MCF 10A (cell line): ENCODE results near the gene PHF21B. TPM values are rescaled to one million over a fixed set of nuclear protein-coding genes. Genes with fewer than 3 reads are reported as not detected.

Experiments used
- BruUV-seq: library from RNA; stranded (reverse); fragments of 400-500 nt; replicated peaks from 2 replicates; lab custom pipeline; 2021; lab: Mats Ljungman, UMichigan
- CTCF ChIA-PET: fragments of 300-600 bp; sonication (Branson Sonifier 250); formaldehyde crosslinking; extraction: SDS; loops from one replicate; lab custom pipeline; 2021; ENCODE audit warnings: antibody characterized with exemption, inconsistent platforms; lab: Yijun Ruan, JAX
- POLR2A ChIA-PET: fragments of 300-600, 350-650 bp; sonication (Branson Sonifier 250); formaldehyde crosslinking; extraction: SDS; loops from one replicate; lab custom pipeline; 2020; ENCODE audit warnings: antibody characterized with exemption, inconsistent platforms; lab: Yijun Ruan, JAX
- DNase-seq: peaks from one replicate; pipeline ENCODE4 v3.0.0-alpha.2; 2018; ENCODE audit not compliant: unreplicated experiment
- H3K27ac Mint-ChIP-seq: one replicate; pipeline ENCODE4 v1.8.0; 2022; ENCODE audit warnings: mild to moderate bottlenecking, low read depth, mixed read lengths; ENCODE audit not compliant: unreplicated experiment
- H3K27me3 Mint-ChIP-seq: one replicate; pipeline ENCODE4 v1.8.0; 2022; ENCODE audit warnings: mixed read lengths; ENCODE audit not compliant: insufficient read depth, unreplicated experiment
- H3K36me3 Mint-ChIP-seq: one replicate; pipeline ENCODE4 v1.8.0; 2022; ENCODE audit warnings: mild to moderate bottlenecking, moderate library complexity, mixed read lengths; ENCODE audit not compliant: insufficient read depth, unreplicated experiment
- H3K4me1 Mint-ChIP-seq: one replicate; pipeline ENCODE4 v1.8.0; 2022; ENCODE audit warnings: mixed read lengths; ENCODE audit not compliant: insufficient read depth, unreplicated experiment
- H3K4me3 Mint-ChIP-seq: one replicate; pipeline ENCODE4 v1.8.0; 2022; ENCODE audit warnings: mild to moderate bottlenecking, moderate library complexity, mixed read lengths; ENCODE audit not compliant: unreplicated experiment
- H3K9me3 Mint-ChIP-seq: one replicate; pipeline ENCODE4 v1.8.0; 2022; ENCODE audit warnings: mixed read lengths; ENCODE audit not compliant: unreplicated experiment
- intact Hi-C: fragments of 100-400 bp; cut with micrococcal nuclease; formaldehyde crosslinking; loops from 2 replicates; pipeline ENCODE4 v1.14.1; 2022
- total RNA-seq: library from RNA; stranded (reverse); gene quantifications from 2 replicates; pipeline ENCODE4 v1.2.3, GENCODE V29; 2022
- TF ChIP-seq, protein P1 (sequence below): fragments of 200-600 bp; IDR thresholded peaks from one replicate; pipeline ENCODE4 v1.8.0; 2022; ENCODE audit warnings: antibody characterized with exemption, mild to moderate bottlenecking; ENCODE audit not compliant: unreplicated experiment

Gene PHF21B
- total RNA-seq, 1 experiment from 2014 or later = 0.75 TPM

DNA sequence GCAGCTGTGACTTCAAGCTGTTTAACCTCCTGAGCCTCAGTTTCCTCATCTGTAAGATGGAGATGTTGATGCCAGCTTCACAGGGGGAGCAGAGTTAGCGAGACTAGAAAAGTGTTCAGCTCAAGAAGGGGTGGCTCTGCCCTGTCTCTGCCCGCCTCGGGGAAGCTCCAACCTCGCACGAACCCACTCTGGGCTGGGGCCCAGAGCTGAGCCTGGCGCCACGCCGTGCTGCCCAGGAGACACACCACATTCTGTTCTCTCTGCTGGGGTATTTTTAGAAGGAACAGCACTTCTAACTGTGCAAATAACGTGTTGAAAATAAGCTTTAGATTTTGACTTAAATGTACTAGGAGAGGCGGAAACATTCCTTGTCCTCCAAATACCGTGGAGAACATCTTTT lies 74.1 kb downstream of the PHF21B start:
- no peaks in the 10 kb centered on the region for H3K36me3 Mint-ChIP-seq
- H3K4me3 Mint-ChIP-seq = no peak overlapping the region
- no TSS peak for BruUV-seq
- POLR2A ChIA-PET = no interaction called here
- H3K9me3 Mint-ChIP-seq = no peaks in the 10 kb centered on the region
- peaks cover 30% of the 10 kb centered on the region for H3K27me3 Mint-ChIP-seq
- CTCF ChIA-PET = interaction anchor here (0.5 kb wide), 1 partner anchor 114 kb away, joined by 3 read pairs; no protein-coding TSS in a partner anchor
- H3K27ac Mint-ChIP-seq = no peak overlapping the region
- intact Hi-C loops = no loop called here
- TF ChIP-seq, protein P1, sequence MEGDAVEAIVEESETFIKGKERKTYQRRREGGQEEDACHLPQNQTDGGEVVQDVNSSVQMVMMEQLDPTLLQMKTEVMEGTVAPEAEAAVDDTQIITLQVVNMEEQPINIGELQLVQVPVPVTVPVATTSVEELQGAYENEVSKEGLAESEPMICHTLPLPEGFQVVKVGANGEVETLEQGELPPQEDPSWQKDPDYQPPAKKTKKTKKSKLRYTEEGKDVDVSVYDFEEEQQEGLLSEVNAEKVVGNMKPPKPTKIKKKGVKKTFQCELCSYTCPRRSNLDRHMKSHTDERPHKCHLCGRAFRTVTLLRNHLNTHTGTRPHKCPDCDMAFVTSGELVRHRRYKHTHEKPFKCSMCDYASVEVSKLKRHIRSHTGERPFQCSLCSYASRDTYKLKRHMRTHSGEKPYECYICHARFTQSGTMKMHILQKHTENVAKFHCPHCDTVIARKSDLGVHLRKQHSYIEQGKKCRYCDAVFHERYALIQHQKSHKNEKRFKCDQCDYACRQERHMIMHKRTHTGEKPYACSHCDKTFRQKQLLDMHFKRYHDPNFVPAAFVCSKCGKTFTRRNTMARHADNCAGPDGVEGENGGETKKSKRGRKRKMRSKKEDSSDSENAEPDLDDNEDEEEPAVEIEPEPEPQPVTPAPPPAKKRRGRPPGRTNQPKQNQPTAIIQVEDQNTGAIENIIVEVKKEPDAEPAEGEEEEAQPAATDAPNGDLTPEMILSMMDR = no peak
- H3K4me1 Mint-ChIP-seq = peaks cover 10% of the 10 kb centered on the region
- DNase-seq = no peak

DNA sequence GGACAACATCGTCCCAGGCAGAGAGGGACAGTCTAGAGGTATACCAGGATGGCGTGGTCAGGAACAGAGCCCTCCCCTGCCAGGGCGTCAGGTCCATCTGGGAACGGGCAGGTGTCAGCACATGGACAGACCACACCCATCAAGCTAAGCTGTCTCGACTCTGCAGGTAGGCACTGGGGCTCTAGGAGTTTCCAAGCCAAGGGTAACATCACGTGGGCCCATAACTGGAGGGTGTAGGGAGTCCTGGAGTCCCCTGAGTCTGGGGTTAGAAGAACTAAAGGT lies 75.4 kb downstream of the PHF21B start:
- POLR2A ChIA-PET = no interaction called here

DNA sequence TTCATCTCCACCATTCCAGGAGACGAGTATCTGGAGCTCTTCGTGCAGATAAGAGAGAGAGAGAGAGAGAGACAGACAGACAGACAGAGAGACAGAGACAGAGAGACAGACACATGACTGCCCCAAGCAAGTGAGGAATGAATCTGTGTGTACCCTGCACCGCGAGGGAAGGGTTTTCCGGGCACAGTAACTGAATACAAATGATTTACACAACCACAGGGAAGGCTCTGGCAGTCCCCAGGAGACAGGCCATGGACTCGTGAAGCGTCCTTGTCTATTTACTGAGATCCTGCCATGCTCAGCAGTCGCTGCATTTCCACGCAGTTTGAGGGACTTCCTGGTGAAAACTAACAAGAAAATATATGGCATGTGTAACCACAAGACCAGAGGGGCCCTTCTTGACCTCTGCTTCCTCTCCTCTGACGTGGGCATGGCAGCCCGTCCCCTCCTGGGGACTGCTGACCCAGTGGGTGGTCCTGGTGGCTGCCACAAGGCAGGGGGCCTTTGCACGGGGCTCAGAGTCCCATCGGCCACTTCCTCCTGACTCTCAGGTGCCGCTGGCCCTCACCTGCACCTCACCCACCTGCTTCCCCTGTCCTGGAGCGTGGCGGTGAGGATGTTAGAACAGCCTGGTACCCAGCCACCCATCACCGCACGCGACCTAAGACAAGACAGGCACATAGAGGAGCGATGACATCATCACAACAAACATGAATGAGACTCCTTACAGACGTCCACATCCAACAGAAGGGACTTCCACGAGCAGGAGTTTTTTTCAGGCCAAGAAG lies 75.9 kb downstream of the PHF21B start:
- peaks cover 12% of the 10 kb centered on the region for H3K27me3 Mint-ChIP-seq
- DNase-seq = no peak
- TF ChIP-seq, protein P1 = no peak
- ChIA-PET POLR2A (no interaction called here), CTCF (interaction anchor here (0.6 kb wide), 1 partner anchor 30 kb away, joined by 6 read pairs; no protein-coding TSS in a partner anchor)
- intact Hi-C loops = no loop called here
- no peak overlapping the region for H3K27ac Mint-ChIP-seq
- no peaks in the 10 kb centered on the region for H3K9me3 Mint-ChIP-seq
- no peaks in the 10 kb centered on the region for H3K4me1 Mint-ChIP-seq
- no peaks in the 10 kb centered on the region for H3K36me3 Mint-ChIP-seq
- H3K4me3 Mint-ChIP-seq = no peak overlapping the region
- BruUV-seq = no TSS peak

More for the DNA sequence above, 75.4 kb downstream of the PHF21B start:
- Mint-ChIP-seq H3K4me3 (no peak overlapping the region), H3K27me3 (peaks cover 17% of the 10 kb centered on the region), H3K4me1 (peaks cover under 1% of the 10 kb centered on the region), H3K27ac (no peak overlapping the region), H3K36me3 (no peaks in the 10 kb centered on the region), H3K9me3 (no peaks in the 10 kb centered on the region)
- CTCF ChIA-PET = interaction anchor here (0.6 kb wide), 1 partner anchor 30 kb away, joined by 6 read pairs; no protein-coding TSS in a partner anchor
- intact Hi-C loops = no loop called here
- TF ChIP-seq, protein P1 = no peak
- DNase-seq = no peak
- BruUV-seq = no TSS peak

DNA sequence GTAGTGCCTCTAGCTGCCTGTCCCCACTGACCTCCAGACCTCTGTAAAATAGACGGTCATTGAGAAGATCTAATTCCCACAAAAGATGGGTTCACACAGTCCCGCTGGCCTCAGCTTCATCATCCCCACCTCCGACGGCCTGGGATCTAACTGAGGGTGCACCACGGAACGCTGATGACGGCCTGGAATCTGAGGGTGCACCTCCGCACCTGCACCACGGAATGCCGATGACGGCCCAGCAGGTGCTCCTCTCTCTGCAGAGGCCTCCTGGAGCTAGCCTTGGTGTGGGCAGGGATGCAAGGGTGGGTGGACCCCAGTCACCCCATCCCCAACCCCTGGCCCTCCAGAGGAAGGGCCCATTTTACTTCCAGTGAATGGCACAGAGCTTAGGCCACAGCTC lies 77.3 kb downstream of the PHF21B start:
- no TSS peak for BruUV-seq
- intact Hi-C loops = no loop called here
- no peak overlapping the region for H3K27ac Mint-ChIP-seq
- TF ChIP-seq, protein P1 = no peak
- no peaks in the 10 kb centered on the region for H3K36me3 Mint-ChIP-seq
- DNase-seq = no peak
- no peaks in the 10 kb centered on the region for H3K9me3 Mint-ChIP-seq
- ChIA-PET POLR2A (no interaction called here), CTCF (no interaction called here)
- peaks cover 8% of the 10 kb centered on the region for H3K27me3 Mint-ChIP-seq
- H3K4me3 Mint-ChIP-seq = no peak overlapping the region
- H3K4me1 Mint-ChIP-seq = no peaks in the 10 kb centered on the region
